ENCODE measurements around the gene TACO1. TPM values are rescaled to one million over a fixed set of nuclear protein-coding genes. Genes with fewer than 3 reads are reported as not detected.

Gene TACO1
- total RNA-seq, 2 experiments from 2014 or later = 25.7 to 29.2 TPM

- POLR2A ChIA-PET = interaction anchor here (0.5 to 2.3 kb wide), 13 partner anchors 11 to 677 kb away, joined by 3 to 15 read pairs (median 5); partner anchors contain the start of genes CCDC47, DCAF7 and DDX42
- no peaks in the 10 kb centered on the region for H3K9me3 Mint-ChIP-seq (ENCODE audit: low read depth)
- H3K4me3 Mint-ChIP-seq = peak overlapping the region; percentile 88
- ATAC-seq (peak; percentile 13), DNase-seq (peak; percentile 77)
- H3K36me3 Mint-ChIP-seq (ENCODE audit: low read depth) = no peaks in the 10 kb centered on the region
- peaks cover 40% of the 10 kb centered on the region for H3K4me1 Mint-ChIP-seq
- intact Hi-C loops (cut with DNase I, micrococcal nuclease) = loop anchor here (1.0 to 10.0 kb wide), 15 partner anchors 22 to 970 kb away; partner anchors contain the start of genes CCDC47 (in 2 of the 2), CYB561 (in 2 of the 2), FTSJ3 (in 2 of the 2) and PSMC5 (in 2 of the 2)
- CTCF ChIA-PET = interaction anchor here (0.9 to 2.8 kb wide), 9 partner anchors 10 to 226 kb away, joined by 3 to 36 read pairs (median 4); no protein-coding TSS in a partner anchor
- peak overlapping the region; percentile 90 for H3K27ac Mint-ChIP-seq
- H3K27me3 Mint-ChIP-seq = no peaks in the 10 kb centered on the region
Observed at GRCh38 chr17:63622574-63623390, 22.1 kb downstream of the TACO1 start.

DNA sequence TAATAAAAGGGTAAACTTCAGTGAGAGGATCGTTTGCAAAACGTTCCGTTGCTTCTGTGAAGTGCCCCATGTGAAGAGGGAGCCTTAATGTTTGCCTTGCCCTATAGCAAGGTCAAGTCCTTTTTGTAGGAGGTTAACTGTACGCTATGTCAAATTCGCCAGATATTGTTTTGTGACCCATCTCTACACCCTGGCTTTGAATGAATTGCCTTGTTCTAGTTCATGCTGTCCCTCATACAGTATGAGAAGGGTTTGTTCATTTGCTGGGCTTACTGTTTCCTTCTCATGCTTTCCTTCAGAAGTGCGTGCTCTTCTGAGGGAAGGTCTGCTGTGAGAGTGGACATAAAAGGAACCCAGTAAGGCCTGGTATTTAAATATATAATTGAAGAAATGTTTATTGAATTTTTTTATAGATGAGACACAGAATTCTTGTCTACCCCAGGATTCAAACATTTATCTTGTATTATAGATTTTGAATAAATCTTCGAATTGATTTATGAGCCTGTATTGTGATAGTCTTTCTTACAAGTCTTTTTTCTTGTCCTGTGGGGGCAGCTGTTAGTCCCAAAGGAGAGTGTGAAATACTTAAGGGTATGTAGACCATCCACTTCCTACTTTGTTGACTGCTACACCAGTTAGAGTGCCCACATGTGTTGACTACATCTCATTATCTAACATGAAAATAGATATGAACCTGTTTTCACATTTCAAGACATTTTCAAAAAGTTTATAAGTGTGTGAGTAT lies 23.3 kb downstream of the TACO1 start:
- CTCF ChIA-PET = interaction anchor here (1.0 to 2.8 kb wide), 6 partner anchors 9 to 217 kb away, joined by 4 to 36 read pairs (median 4); no protein-coding TSS in a partner anchor
- no peak for DNase-seq
- Mint-ChIP-seq H3K4me1 (peaks cover 40% of the 10 kb centered on the region), H3K4me3 (peak overlapping the region; percentile 88), H3K36me3 (ENCODE audit: low read depth) (no peaks in the 10 kb centered on the region), H3K27ac (no peak overlapping the region), H3K9me3 (ENCODE audit: low read depth) (no peaks in the 10 kb centered on the region), H3K27me3 (no peaks in the 10 kb centered on the region)
- intact Hi-C loops (cut with DNase I, micrococcal nuclease) = loop anchor here (2.0 to 10.0 kb wide), 5 partner anchors 151 to 971 kb away; partner anchors contain the start of genes CCDC47 (in 1 of the 2), CYB561 (in 1 of the 2), DDX42 (in 1 of the 2) and ERN1 (in 1 of the 2)
- POLR2A ChIA-PET = interaction anchor here (0.9 to 2.3 kb wide), 3 partner anchors 12 to 74 kb away, joined by 3 to 15 read pairs (median 3); partner anchors contain the start of gene DCAF7
- ATAC-seq = no peak

- intact Hi-C loops (cut with DNase I, micrococcal nuclease) = loop anchor here in 1 of 2 experiments (5.0 to 10.0 kb wide), 3 partner anchors 150 to 200 kb away; partner anchors contain the start of genes CCDC47, CYB561, DDX42 and FTSJ3
Observed at GRCh38 chr17:63624531-63624880, 23.8 kb downstream of the TACO1 start.

DNA sequence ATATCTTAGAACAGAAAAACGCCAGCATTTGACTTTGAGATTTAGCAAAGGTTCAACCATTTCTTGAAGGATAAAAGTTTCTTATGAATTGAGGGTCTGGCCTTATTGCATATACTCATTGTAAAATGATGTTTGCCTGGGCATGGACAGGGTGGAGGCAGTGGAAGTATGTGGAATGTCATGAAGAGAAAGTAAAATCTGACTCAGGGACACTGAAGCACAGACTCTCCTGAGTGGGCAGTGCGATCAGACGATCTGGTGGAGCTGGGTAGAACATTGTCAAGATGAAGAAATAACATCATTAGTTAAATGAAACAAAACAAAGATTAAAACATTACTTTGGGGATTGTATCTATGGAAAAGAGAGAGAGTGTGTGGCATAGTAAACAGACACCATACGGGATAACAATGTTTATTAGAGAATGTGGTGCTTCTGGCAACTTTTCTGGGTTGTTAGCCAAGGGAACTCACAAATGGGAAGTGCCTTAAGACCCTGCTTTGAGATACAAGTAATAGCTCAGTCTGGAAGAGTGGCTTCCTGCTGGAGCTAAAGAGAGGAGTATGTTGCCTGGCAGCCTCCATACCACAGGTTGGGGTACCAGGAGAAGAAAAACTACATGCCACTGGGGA lies 26.0 kb downstream of the TACO1 start:
- ATAC-seq = no peak
- Mint-ChIP-seq H3K9me3 (ENCODE audit: low read depth) (no peaks in the 10 kb centered on the region), H3K27me3 (no peaks in the 10 kb centered on the region), H3K4me1 (peaks cover 38% of the 10 kb centered on the region), H3K4me3 (no peak overlapping the region), H3K27ac (no peak overlapping the region), H3K36me3 (ENCODE audit: low read depth) (no peaks in the 10 kb centered on the region)
- DNase-seq = no peak
- intact Hi-C loops (cut with DNase I, micrococcal nuclease) = loop anchor here in 1 of 2 experiments (10.0 kb wide), 2 partner anchors 148 to 198 kb away; partner anchors contain the start of genes CCDC47, DDX42, FTSJ3 and PSMC5
- CTCF ChIA-PET = interaction anchor here (0.5 to 3.1 kb wide), 5 partner anchors 11 to 275 kb away, joined by 3 to 12 read pairs (median 5); no protein-coding TSS in a partner anchor
- POLR2A ChIA-PET = no interaction called here

More at GRCh38 chr17:63624531-63624880, 23.8 kb downstream of the TACO1 start:
- no peak overlapping the region for H3K27ac Mint-ChIP-seq
- no peaks in the 10 kb centered on the region for H3K9me3 Mint-ChIP-seq (ENCODE audit: low read depth)
- POLR2A ChIA-PET = interaction anchor here (0.9 kb wide), 1 partner anchor 13 kb away, joined by 3 read pairs; no protein-coding TSS in a partner anchor
- CTCF ChIA-PET = interaction anchor here (1.0 to 3.1 kb wide), 6 partner anchors 9 to 218 kb away, joined by 4 to 10 read pairs (median 4); no protein-coding TSS in a partner anchor
- H3K36me3 Mint-ChIP-seq (ENCODE audit: low read depth) = no peaks in the 10 kb centered on the region
- peak overlapping the region; percentile 88 for H3K4me3 Mint-ChIP-seq
- peaks cover 40% of the 10 kb centered on the region for H3K4me1 Mint-ChIP-seq
- DNase-seq (no peak), ATAC-seq (no peak)
- H3K27me3 Mint-ChIP-seq = no peaks in the 10 kb centered on the region

GRCh38 chr17:63629627-63630026 lies 28.9 kb downstream of the TACO1 start:
- intact Hi-C loops (cut with DNase I, micrococcal nuclease) = loop anchor here in 1 of 2 experiments (10.0 kb wide), 2 partner anchors 145 to 195 kb away; partner anchors contain the start of genes CCDC47, DDX42, FTSJ3 and PSMC5
- DNase-seq (no peak), ATAC-seq (no peak)
- H3K9me3 Mint-ChIP-seq (ENCODE audit: low read depth) = no peaks in the 10 kb centered on the region
- peaks cover 13% of the 10 kb centered on the region for H3K36me3 Mint-ChIP-seq (ENCODE audit: low read depth)
- peaks cover 36% of the 10 kb centered on the region for H3K4me1 Mint-ChIP-seq
- H3K27me3 Mint-ChIP-seq = no peaks in the 10 kb centered on the region
- no peak overlapping the region for H3K27ac Mint-ChIP-seq
- no peak overlapping the region for H3K4me3 Mint-ChIP-seq
- ChIA-PET CTCF (interaction anchor here (0.8 to 1.7 kb wide), 4 partner anchors 10 to 204 kb away, joined by 4 to 5 read pairs (median 4); no protein-coding TSS in a partner anchor), POLR2A (interaction anchor here (0.6 kb wide), 1 partner anchor 18 kb away, joined by 3 read pairs; no protein-coding TSS in a partner anchor)

GRCh38 chr17:63631062-63631461 lies 30.4 kb downstream of the TACO1 start:
- Mint-ChIP-seq H3K4me3 (no peak overlapping the region), H3K9me3 (ENCODE audit: low read depth) (no peaks in the 10 kb centered on the region), H3K4me1 (peaks cover 23% of the 10 kb centered on the region), H3K27ac (no peak overlapping the region), H3K27me3 (no peaks in the 10 kb centered on the region), H3K36me3 (ENCODE audit: low read depth) (peaks cover 24% of the 10 kb centered on the region)
- ChIA-PET CTCF (interaction anchor here (0.7 kb wide), 2 partner anchors 11 to 79 kb away, joined by 3 read pairs; no protein-coding TSS in a partner anchor), POLR2A (no interaction called here)
- no peak for ATAC-seq
- intact Hi-C loops (cut with DNase I, micrococcal nuclease) = no loop called here
- no peak for DNase-seq

DNA sequence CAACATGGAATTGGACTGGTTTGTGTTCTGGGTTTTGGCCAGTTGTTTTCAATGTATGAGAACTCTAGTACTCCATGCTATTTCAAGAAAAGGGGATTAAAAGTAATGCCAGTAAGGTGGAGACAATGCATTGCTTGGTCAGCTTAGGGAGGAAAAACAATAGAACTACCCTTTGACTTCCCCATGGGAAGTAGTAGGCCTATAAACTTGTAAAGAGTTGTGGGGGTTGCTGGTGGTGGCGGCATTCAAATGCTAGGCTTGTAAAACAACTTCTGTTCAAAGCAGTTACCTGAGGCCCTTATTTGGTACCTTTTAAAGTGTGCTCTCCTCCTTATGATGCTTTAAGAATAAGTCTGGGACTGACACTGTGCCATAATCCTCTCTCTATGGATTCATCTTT lies 30.9 kb downstream of the TACO1 start:
- ChIA-PET CTCF (interaction anchor here (0.6 to 0.7 kb wide), 2 partner anchors 57 to 78 kb away, joined by 3 read pairs; no protein-coding TSS in a partner anchor), POLR2A (no interaction called here)
- Mint-ChIP-seq H3K36me3 (ENCODE audit: low read depth) (peaks cover 29% of the 10 kb centered on the region), H3K27me3 (no peaks in the 10 kb centered on the region), H3K4me3 (no peak overlapping the region), H3K4me1 (peaks cover 18% of the 10 kb centered on the region), H3K27ac (no peak overlapping the region), H3K9me3 (ENCODE audit: low read depth) (no peaks in the 10 kb centered on the region)
- DNase-seq (no peak), ATAC-seq (no peak)
- intact Hi-C loops (cut with DNase I, micrococcal nuclease) = no loop called here

DNA sequence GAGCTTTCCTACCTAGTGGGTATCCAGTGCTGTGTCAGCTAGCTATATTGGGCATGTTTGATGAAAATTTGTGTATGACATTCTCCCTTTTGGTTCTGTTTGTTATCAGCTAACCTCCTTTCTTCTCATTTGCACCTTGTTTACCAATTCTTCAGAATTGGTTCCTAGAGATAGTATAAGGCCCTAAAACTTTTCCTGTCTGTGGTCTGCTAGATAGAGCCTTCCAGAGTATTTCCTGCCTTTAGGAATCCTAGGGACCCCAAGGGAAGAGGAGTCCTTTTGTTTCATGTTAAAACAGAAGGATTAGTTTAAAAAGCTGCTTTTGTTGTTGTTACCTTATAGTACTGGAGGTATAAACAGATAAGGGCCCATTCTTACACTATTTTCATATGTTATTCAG lies 33.0 kb downstream of the TACO1 start:
- ChIA-PET POLR2A (interaction anchor here (0.7 kb wide), 1 partner anchor 43 kb away, joined by 7 read pairs; no protein-coding TSS in a partner anchor), CTCF (interaction anchor here (0.6 to 1.4 kb wide), 10 partner anchors 9 to 913 kb away, joined by 3 to 4 read pairs (median 4); partner anchors contain the start of gene MAP3K3)
- DNase-seq (no peak), ATAC-seq (no peak)
- H3K4me1 Mint-ChIP-seq = peaks cover 16% of the 10 kb centered on the region
- intact Hi-C loops (cut with DNase I, micrococcal nuclease) = no loop called here
- no peak overlapping the region for H3K27ac Mint-ChIP-seq
- H3K27me3 Mint-ChIP-seq = no peaks in the 10 kb centered on the region
- no peaks in the 10 kb centered on the region for H3K9me3 Mint-ChIP-seq (ENCODE audit: low read depth)
- H3K36me3 Mint-ChIP-seq (ENCODE audit: low read depth) = peaks cover 29% of the 10 kb centered on the region
- H3K4me3 Mint-ChIP-seq = no peak overlapping the region

DNA sequence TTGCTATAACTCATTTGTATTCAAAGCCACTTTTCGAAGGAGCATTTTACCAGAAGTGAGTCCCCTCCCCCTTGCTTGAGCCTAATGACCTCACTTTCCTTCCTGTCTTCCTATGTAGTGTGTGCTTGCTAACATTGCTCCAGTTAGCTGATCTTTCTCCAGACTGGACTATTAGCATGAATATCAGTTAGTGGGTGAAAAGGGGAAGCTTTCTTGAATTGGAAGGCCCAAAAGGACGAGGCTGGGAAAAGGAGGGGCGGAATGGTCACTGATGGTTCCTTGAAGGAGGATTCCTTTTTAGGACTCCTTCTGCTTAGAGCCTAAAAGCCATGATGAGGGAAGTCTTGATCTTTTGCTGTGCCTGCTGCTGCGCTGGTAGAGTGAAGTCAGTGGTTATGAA lies 33.5 kb downstream of the TACO1 start:
- H3K27ac Mint-ChIP-seq = peak overlapping the region; percentile 73
- H3K36me3 Mint-ChIP-seq (ENCODE audit: low read depth) = peaks cover 29% of the 10 kb centered on the region
- peaks cover 20% of the 10 kb centered on the region for H3K4me1 Mint-ChIP-seq
- ChIA-PET CTCF (interaction anchor here (0.6 to 2.7 kb wide), 6 partner anchors 10 to 913 kb away, joined by 3 to 16 read pairs (median 4); partner anchors contain the start of gene MAP3K3), POLR2A (no interaction called here)
- ATAC-seq = peak; percentile 19
- no peak for DNase-seq
- intact Hi-C loops (cut with DNase I, micrococcal nuclease) = no loop called here
- no peak overlapping the region for H3K4me3 Mint-ChIP-seq
- no peaks in the 10 kb centered on the region for H3K27me3 Mint-ChIP-seq
- H3K9me3 Mint-ChIP-seq (ENCODE audit: low read depth) = no peaks in the 10 kb centered on the region

GRCh38 chr17:63634816-63635215 lies 34.1 kb downstream of the TACO1 start:
- ChIA-PET POLR2A (no interaction called here), CTCF (interaction anchor here (0.7 to 2.7 kb wide), 3 partner anchors 16 to 209 kb away, joined by 4 to 16 read pairs (median 4); no protein-coding TSS in a partner anchor)
- DNase-seq = no peak
- intact Hi-C loops (cut with DNase I, micrococcal nuclease) = no loop called here
- H3K36me3 Mint-ChIP-seq (ENCODE audit: low read depth) = peaks cover 29% of the 10 kb centered on the region
- no peak overlapping the region for H3K27ac Mint-ChIP-seq
- H3K4me3 Mint-ChIP-seq = no peak overlapping the region
- H3K27me3 Mint-ChIP-seq = no peaks in the 10 kb centered on the region
- no peaks in the 10 kb centered on the region for H3K9me3 Mint-ChIP-seq (ENCODE audit: low read depth)
- peaks cover 21% of the 10 kb centered on the region for H3K4me1 Mint-ChIP-seq
- ATAC-seq = no peak

All from activated CD4-positive, alpha-beta T cell treated with anti-CD3 and anti-CD28 coated beads for 36 hours (primary cell).